Measurements from ENCODE around the gene ARMH3.

Gene ARMH3

DNA sequence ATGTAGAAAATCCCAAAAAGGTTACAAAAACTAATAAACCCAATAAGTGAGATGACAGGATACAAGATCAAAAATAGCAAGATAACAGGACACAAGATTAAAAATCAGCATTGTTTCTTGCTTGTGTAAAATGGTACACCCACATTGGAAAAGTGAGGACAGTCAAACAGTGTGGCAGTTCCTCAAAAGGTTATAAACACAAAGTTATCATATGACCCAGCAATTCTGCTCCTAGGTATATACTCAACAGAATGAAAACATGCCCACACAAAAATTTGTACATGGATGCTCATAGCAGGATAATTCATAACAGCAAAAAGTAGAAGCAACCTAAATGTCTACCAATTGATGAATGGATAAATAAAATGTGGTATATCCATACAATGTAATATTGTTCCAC lies 105.8 kb downstream of the ARMH3 start:
- no peak for DNase-seq (ENCODE audit: extremely low read depth in 1 of 2, low read depth in 1 of 2)

DNA sequence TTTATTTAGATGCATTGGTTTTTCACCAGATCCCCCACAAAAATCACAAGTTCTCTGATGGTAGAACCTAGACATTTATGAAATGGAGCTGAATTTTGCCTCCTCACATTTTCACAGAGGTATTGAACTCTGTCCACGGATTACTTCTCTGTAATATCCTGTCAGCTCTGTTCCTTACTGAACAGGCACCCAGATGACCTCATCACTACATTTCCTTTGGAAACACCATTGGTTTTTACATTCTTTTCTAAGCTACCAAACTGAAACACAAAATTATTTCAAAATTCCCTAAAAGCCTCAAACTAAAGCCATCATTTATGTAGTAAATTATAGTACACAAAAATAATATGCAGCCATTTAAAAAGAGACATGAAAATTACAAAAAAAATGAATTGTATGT lies 114.1 kb downstream of the ARMH3 start:
- DNase-seq (ENCODE audit: extremely low read depth in 1 of 2, low read depth in 1 of 2), result no peak

DNA sequence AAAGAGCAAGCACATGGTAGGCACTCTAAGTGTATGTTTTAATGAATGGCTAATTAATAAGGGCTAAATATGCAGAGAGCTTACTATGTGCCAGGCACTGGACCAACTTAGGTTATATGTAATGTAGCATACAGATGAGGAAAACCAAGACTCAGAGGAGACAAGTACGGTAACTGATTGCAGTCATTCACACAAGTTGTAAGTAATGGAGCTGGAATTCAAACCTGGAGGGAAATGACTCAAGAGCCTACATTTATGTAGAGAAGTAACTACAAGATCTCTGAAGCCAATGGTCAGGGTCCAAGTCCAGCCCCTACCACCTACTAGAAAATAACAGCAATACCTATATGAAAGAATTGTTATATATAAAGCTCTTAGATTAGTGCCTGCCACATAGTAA lies 115.1 kb downstream of the ARMH3 start:
- no peak for DNase-seq (ENCODE audit: extremely low read depth in 1 of 2, low read depth in 1 of 2)

DNA sequence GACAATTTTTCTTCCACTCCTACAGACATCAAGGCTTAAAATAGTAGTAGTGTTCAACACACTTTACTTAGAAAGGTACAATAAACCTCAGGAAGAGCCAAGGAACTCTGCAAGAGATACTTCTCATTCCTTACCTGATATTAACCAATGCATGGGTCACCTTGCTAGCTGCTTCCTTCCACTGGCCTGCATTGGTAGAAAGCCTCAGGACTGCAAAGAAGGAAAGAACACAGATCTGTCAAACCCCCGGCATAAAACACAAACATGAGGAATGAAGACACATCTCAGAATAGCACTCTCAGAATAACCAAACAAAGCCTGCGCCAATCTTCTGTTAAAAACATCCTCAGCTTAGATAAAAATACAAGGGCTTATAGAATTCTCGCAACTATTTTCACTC lies 116.2 kb downstream of the ARMH3 start:
- DNase-seq (ENCODE audit: extremely low read depth in 1 of 2, low read depth in 1 of 2), result no peak

DNA sequence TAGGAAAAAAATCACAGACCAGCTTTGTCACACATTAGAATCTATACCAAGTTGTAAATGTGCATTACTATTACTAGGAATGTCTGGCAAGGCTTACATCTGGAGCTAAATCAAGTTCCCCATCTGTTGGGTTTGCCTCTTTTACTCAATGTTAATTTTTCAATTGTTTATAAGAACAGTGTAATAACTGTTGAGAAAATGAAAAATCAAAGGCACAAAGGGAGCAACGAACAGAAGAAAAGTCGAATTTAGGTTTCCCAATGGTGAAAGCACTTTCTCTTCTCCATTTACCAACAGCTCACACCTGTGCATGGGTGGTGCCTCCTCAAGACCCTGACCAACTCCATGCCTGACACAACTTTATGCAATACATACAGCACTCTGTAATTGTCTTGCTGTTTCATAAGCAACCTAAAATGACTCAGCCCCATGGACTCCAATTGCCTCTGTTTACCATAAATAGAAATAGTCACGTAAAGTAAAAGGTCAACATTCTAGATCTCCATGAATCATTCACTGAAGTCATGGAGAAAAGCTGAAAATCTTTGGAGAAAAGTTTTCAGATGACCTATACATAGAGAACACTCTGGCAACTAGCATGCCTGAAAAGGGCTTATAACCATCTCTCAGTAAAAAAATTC lies 116.8 kb downstream of the ARMH3 start:
- no peak for DNase-seq (ENCODE audit: extremely low read depth in 1 of 2, low read depth in 1 of 2)

DNA sequence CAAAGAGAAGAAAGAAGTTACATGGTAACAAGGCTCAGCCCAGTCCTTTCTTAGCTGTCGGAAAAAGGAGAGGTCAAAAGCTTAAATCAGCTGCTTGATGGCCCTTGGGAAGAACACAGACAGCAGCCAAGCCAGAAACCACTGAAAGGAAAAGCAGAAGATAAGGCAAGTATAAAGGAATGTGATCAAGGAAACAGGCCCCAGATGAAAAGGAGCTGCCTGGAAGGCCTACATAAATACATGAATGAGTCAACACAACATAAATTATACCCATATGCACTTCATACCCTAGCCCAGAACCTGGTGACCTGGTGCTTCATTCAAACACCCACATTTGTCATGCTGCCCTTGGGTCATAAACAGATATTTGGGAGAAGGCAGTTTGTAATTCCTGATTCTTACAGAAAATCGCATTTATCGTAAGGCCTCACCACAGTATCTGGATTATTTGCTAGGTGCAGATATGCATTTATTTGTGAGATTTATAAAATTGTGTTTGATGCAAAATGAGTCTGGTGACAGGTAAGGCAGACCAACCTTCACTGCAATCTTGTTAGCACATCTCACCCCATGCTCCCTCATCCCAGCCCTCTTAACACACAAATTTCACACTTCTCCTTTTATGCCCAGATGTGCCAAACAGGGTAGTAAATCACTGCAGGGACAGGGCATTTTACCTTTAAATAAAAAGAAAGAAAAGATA lies 117.5 kb downstream of the ARMH3 start:
- no peak for DNase-seq (ENCODE audit: extremely low read depth in 1 of 2, low read depth in 1 of 2)

DNA sequence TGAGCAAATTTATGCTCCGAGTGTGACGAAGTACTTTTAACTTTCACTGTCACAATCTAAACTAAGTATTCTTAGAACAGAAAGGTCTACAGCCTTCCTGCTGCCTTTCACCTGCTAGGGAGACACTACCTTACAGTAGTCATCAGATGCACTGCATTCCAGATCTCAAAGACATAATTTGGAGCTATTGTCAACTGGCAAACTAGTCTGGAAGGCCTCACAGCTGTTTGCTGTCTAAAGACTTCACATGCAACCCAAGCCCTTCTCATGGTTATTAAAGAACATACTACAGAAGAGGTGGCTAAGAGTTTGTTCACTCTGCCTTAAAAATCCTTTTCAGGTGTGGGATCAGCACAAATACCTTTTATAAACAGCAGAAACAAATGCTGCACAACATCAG lies 120.5 kb downstream of the ARMH3 start:
- DNase-seq (ENCODE audit: extremely low read depth in 1 of 2, low read depth in 1 of 2), result no peak

DNA sequence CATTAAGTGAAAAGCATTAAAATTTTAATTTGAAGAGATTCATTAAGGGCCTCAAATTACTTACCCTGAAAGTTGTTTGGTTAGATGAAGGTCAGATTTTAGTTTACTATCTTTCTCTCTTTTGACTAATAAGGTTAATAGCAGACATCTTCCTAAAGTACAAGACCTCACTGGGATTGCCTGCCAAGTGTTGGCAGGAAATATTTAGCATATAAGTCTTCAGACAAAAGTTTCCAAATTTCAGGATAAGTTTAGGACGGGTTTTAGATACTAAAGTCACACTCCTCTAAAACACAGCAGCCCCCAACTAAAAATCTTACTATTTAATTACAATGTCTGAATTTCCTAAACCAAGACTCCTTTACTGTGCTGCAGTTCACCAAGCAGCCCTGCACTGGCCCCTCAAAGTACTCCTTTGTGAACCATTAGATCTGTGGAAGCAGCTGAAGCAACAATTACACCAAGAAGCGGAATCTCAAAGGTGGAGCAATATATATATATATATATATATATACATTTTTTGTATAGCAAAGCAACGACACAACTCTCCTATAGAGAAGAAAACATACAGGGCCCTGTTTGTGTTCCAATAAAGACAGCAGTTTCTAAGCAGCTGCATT lies 121.2 kb downstream of the ARMH3 start:
- no peak for DNase-seq (ENCODE audit: extremely low read depth in 1 of 2, low read depth in 1 of 2)

DNA sequence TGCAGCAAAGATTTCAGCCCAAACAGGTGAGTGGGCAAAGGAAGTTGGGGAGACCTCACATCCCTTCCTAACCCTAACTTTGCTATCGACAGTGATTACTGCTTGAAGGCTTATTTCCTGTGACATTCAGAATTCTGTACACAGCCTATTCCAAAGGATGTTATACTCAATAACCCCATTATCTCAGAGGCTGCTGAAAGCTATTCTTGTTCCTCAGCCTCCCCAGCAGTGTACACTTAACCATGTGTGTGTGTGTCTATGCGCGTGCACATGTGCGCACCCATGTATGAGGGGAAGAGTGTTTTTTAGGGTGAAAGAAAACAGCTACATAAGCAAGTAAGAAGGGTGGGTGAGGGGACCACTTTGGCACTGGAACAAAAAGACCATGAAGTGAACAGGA lies 122.0 kb downstream of the ARMH3 start:
- no peak for DNase-seq (ENCODE audit: extremely low read depth in 1 of 2, low read depth in 1 of 2)

DNA sequence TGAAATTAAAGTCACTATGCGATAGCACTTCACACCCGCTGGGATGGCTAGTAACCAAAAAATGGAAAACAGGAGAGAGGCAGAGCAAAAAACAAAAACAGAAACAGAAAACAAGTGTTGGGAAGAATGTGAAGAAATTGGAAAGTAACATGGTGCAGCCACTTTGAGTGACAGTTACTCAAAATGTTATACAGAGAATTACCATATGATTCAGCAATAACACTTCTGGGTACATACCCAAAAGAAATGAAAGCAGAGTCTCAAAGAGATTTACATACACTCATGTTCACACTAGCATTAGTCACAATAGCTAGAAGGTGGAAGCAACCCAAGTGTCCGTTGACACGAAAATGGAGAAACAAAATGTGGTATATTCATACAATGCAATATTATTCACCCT lies 123.8 kb downstream of the ARMH3 start:
- DNase-seq (ENCODE audit: extremely low read depth in 1 of 2, low read depth in 1 of 2), result no peak

DNA sequence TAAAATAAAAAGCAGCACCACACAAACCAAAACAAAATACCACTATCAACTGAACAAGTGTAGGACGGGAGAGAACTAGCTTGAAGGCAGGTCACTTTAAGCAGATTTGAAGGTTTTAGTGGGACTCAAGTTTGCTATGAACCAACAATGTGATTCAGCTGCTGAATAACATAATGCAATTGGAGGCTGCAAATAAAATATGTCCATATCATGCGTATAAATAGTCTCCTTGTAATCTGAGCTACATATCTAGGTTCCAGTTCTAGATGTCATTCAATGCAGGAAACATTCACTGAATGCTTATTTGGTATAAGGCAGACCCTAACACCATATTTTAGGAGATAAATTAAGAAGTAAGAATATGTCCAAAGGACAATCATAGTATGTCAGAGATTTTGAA lies 130.9 kb downstream of the ARMH3 start:
- no peak for DNase-seq (ENCODE audit: extremely low read depth in 1 of 2, low read depth in 1 of 2)

DNA sequence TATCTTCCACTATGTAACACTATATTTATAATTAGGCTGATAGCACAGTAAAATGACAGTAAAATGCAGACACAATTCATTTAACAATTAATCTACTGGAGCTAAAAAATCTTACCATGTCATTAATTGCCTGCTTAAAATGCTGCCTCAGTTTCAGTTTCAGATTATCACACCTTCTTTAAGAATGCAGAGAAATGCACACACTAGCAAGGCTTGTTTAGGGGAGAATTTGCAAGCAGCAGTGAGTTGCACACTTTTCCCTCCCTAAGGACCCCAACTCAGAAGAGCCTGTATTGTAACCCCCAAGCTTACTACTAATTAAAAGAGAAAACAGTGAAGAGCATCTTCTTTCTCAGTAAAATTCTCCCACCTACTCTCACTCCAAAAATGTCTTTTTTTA lies 132.7 kb downstream of the ARMH3 start:
- no peak for DNase-seq (ENCODE audit: extremely low read depth in 1 of 2, low read depth in 1 of 2)

DNA sequence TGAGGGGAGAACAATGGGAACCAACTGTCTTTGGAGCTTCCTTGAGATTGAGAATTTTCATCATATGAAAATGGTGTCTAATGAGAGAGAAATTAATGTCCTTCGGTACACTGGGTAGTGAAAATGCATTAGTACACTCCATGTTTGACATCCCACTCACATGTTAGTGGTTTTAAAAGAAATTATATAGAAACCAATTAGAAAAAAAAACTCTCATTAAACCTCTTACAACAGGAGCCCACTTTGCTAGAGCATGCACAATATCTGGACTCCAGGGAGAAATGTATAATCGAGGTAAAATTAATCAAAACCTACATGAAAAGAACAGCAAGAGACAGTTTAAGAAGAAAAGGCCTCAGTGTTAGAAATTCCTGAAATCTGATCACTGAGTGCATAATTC lies 133.1 kb downstream of the ARMH3 start:
- DNase-seq (ENCODE audit: extremely low read depth in 1 of 2, low read depth in 1 of 2), result no peak

DNA sequence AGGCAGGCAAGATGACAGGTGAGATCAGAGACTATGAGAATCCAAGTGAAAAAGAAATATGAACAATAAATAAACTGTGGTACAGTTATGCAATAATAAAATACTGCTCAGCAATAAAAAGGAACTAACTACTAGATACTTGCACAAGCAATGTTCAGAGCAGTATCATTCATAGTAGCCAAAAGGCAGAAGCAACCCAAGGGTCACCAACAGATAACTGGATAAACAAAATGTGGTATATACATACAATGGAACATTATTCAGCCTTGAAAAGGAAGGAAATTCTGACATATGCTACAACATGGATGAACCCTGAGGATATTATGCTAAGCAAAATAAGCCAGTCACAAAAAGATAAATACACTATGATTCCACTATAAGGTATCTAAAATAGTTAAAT lies 135.4 kb downstream of the ARMH3 start:
- no peak for DNase-seq (ENCODE audit: extremely low read depth in 1 of 2, low read depth in 1 of 2)

DNA sequence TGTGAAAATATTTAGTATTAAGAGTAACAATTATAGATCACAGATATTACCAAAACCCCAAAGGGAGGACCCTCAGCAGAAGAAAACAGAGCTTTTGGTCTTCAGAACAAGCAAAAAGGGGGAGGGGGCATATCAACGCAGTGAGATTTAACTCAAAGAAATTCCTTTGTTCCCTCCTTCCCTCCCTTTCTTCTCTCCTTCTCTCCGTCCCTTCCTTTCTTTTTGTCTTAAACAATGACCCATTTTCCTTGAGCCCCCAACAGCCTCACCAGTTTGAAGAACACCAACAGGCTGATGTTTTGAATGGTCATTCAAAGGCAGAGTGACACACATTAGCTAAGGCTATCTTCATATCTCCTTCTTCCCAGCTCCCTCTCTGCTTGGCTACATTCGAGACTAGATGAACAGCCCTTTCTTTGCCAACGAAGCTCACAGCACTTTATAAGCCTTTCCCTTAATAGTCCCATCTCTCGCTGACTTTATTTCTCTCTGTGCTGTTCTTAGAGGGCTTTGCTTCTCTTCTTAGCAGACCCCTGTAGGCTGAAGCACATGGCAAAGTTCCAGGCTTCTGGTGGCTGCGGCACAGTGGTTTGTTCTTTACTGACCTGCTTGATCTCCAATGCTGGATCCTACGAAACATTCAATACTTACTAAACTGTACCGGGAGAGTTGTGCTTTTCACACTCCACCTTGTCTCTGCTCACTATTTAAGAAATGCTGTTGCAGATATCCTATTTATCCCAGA lies 136.8 kb downstream of the ARMH3 start:
- DNase-seq (ENCODE audit: extremely low read depth in 1 of 2, low read depth in 1 of 2), result no peak

DNA sequence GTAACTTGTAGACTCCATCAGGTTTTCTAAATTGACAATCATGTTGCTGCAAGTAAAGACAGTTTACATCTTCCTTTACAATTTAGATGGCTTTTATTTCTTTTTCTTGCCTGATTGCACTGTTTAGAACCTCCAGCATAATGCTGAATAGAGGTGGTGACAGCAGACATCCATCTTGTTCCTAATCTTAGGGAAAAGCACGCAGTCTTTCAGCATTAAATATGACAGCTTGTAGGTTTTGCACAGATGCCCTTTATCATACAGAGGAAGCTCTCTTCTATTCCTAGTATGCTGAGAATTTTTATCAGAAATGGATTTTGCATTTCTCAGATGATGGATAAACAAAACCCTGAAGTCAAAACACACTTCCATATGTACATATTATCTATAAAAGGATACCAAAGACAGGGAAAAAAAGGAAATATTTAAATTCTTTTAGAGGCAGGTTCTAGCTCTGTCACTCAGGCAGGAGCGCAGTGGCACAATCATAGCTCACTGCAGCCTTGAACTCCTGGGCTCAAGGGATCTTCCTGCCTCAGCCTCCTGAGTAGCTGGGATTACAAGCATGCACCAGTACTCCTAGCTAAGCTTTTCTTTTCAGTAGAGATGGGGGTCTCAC lies 143.3 kb downstream of the ARMH3 start:
- DNase-seq (ENCODE audit: extremely low read depth in 1 of 2, low read depth in 1 of 2), result no peak

DNA sequence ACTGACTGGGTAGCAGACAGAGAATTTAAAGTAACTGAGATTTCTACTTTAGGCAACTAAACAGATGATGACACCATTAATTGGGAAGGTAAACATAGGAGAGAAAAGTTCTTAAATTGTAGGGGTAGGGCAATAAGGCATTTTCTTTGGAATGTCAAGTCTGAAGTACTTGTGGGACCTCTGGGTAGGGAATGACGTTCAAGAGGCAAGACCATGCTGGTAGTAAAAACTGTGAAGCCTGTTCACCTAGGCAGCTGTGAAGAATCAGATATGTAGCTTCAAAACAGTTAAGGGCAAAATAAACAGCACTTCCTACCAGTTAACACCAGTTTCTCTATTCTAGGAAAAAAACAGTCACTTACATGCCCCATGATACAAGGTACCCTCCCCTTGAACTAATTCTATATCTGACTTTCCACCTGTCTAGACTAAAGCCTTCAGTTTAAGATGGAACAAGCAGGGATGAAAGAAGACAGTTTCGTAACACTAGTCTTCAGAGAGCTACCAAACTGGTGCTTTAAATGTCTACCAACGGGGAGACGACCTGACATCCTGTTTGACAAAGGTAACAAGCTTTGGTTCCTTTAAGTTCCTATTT lies 149.3 kb downstream of the ARMH3 start:
- DNase-seq (ENCODE audit: extremely low read depth in 1 of 2, low read depth in 1 of 2), result no peak

DNA sequence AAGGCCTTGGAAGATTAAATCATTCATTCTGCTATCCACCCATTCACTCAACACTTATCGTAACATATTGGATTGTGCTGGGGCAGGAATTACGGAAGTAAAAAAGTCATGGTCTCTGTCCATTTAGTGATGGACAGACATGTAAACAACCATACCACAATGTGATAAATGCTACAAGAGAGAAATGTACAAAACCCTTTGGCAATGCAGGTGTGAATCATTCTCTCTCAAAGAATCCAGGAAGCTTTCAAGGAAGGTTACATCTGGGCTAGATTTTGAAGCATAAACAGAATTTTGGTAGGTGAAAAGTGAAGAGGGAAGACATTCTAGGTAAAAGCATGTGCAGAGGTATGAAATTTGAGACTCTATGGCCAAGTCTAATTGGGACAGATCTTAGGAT lies 150.7 kb downstream of the ARMH3 start:
- no peak for DNase-seq (ENCODE audit: extremely low read depth in 1 of 2, low read depth in 1 of 2)

DNA sequence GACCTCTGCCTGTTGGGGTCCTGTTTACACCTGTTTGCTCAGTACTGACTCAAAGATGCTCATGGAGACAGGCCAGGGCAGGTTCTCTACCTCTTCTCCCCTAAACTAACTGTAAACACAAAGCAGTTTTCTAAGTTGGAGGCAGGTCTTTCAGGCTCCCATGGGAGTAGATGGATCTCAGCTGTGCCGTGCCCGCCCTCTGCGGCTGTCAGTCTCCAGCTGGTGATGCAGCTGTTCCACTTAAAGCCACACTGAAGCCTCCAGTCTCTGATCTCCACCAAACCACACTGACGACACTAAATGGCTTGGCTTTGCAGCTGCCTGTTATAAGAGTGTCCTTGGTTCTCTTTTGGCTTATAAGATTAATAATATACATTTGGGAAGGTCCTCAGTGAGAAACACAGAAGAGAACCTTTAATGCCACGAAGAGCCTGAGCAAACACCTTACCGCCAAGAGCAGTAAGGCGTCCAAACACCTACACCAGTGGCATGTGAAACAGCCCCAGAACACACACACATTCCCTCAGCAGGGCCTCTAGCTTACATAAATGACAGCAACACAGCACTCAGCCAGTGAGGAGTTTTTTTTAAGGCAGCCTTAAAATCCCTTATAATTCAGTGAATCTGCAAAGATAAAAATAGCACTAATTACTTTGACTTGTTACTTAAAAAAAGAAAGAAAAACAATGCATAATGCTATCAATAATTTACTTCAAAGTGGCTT lies 152.0 kb downstream of the ARMH3 start:
- peak in 1 of 2 donors; percentile 7 for DNase-seq (ENCODE audit: extremely low read depth in 1 of 2, low read depth in 1 of 2)

DNA sequence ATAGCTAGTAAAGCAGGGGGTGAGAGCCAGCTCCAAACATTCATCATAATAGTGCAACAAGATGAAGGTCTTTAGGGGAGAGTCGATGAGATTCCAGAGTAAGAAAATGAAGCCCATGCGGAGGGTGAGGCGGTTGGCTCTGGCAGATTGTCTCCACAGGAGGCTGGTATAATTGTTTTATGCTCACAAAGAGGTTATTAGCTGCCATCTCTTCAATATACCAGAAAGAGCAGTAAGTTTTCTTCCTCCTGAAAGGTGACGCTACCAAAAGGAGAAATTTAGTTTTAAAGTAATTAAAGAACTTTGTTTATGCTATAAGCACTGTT lies 153.2 kb downstream of the ARMH3 start:
- DNase-seq (ENCODE audit: extremely low read depth in 1 of 2, low read depth in 1 of 2), result no peak

All from stimulated activated CD8-positive, alpha-beta memory T cell treated with anti-CD3 and anti-CD28 coated beads, Interleukin-7, amount 100 ng/mL, for 48 hours (primary cell).